ENCODE data around the gene TRIP6. TPM values are rescaled to one million over a fixed set of nuclear protein-coding genes. Genes with fewer than 3 reads are reported as not detected.
A peak's percentile ranks its signal among the peaks of the same experiment; 100 is the strongest.

TRIP6 gene
- total RNA-seq, 1 experiment from 2014 or later: 3.2 TPM

DNA sequence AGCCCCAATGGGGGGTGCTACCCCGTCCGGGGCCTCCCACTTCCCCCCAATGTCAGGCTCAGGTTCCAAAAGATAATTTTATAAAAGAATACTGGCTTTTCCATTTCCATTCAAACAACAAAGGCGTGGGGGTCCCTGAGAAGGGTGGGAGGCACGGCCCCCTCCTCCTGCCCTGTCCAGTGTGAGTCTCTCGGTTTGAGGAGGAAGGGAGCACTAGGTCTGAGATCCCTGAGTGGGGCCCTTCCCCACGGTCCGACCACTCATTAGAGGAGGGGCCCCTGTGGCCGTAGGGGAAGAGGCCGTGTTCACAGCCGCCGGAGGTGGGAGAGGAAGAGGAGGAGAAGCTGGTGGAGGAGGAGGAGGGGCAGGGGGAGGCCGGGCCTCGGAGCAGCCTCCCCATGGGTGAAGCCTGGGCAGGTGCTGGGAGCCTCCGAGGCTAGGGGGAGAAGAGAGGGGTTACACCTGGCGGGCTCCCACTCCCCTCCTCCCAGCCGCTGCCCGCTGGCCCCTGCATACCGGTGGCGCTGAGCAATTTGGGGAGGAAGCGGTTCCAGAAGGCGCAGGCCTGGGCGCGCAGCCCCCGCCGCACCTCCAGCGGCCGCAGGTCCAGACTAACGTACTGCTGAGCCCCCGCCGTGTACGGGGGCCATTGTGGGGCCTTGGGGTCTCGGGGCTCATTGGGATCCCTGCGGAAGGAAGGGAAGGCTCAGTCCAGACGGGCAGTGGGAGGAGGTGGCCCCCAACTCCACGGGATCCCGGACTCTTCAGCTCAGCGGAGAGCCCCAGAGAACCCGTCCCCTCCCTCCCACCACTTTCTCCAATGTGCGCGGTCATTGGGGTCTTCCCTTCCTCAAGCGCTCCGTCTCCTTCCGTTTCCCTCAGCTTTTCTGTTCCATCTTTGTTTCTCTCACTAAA lies 23.7 kb downstream of the TRIP6 start:
- peak overlapping the region; percentile 62 to 72 for H3K4me3 ChIP-seq (ENCODE audit: low read depth in 2 of 2, low read length in 2 of 2)
- H3K27me3 ChIP-seq (ENCODE audit: control insufficient read depth, insufficient read depth, low read length): no peaks in the 10 kb centered on the region
- in situ Hi-C loops (cut with HindIII; ENCODE audit: low pct_unique_long_range_greater_than_20kb, low sequenced_read_pairs) (no loop called here), intact Hi-C loops (cut with micrococcal nuclease; ENCODE audit: unreplicated experiment) (loop anchor here (5.0 kb wide), 1 partner anchor 391 kb away; no protein-coding TSS in a partner anchor)
- ChIA-PET CTCF (interaction anchor here (0.6 to 2.0 kb wide), 3 partner anchors 59 to 326 kb away, joined by 3 to 5 read pairs (median 3); partner anchors contain the start of gene PLOD3), POLR2A (interaction anchor here (0.6 kb wide), 2 partner anchors 69 to 211 kb away, joined by 6 to 8 read pairs; no protein-coding TSS in a partner anchor)
- peak overlapping the region; percentile 87 for H3K27ac ChIP-seq (ENCODE audit: low read length)
- DNase-seq (ENCODE audit: low read depth, low spot score) (no peak), ATAC-seq (no peak)
- peaks cover 42% of the 10 kb centered on the region for H3K4me1 ChIP-seq (ENCODE audit: control insufficient read depth, insufficient read depth, low read length)
- H3K9me3 ChIP-seq (ENCODE audit: control insufficient read depth, insufficient read depth, low read depth, low read length): no peaks in the 10 kb centered on the region
- BruUV-seq (replicated peaks): no TSS peak
- peaks cover 9% of the 10 kb centered on the region for H3K36me3 ChIP-seq (ENCODE audit: control insufficient read depth, insufficient read depth, low read length)
- TF ChIP-seq POLR2AphosphoS5 (IDR thresholded peaks at IDR 0.05; ENCODE audit: low read depth, low read length) (no peak), TCF7L2 (IDR thresholded peaks at IDR 0.05; ENCODE audit: low read depth, low read length) (no peak), SIN3A (IDR thresholded peaks at IDR 0.05; ENCODE audit: borderline replicate concordance, insufficient read depth, low read depth, low read length) (no peak)
- TF ChIP-seq, protein P1, sequence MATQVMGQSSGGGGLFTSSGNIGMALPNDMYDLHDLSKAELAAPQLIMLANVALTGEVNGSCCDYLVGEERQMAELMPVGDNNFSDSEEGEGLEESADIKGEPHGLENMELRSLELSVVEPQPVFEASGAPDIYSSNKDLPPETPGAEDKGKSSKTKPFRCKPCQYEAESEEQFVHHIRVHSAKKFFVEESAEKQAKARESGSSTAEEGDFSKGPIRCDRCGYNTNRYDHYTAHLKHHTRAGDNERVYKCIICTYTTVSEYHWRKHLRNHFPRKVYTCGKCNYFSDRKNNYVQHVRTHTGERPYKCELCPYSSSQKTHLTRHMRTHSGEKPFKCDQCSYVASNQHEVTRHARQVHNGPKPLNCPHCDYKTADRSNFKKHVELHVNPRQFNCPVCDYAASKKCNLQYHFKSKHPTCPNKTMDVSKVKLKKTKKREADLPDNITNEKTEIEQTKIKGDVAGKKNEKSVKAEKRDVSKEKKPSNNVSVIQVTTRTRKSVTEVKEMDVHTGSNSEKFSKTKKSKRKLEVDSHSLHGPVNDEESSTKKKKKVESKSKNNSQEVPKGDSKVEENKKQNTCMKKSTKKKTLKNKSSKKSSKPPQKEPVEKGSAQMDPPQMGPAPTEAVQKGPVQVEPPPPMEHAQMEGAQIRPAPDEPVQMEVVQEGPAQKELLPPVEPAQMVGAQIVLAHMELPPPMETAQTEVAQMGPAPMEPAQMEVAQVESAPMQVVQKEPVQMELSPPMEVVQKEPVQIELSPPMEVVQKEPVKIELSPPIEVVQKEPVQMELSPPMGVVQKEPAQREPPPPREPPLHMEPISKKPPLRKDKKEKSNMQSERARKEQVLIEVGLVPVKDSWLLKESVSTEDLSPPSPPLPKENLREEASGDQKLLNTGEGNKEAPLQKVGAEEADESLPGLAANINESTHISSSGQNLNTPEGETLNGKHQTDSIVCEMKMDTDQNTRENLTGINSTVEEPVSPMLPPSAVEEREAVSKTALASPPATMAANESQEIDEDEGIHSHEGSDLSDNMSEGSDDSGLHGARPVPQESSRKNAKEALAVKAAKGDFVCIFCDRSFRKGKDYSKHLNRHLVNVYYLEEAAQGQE (IDR thresholded peaks at IDR 0.05; ENCODE audit: insufficient read depth in 1 of 2, low read depth in 2 of 2, low read length in 1 of 2): no peak
- TF ChIP-seq, protein P2, sequence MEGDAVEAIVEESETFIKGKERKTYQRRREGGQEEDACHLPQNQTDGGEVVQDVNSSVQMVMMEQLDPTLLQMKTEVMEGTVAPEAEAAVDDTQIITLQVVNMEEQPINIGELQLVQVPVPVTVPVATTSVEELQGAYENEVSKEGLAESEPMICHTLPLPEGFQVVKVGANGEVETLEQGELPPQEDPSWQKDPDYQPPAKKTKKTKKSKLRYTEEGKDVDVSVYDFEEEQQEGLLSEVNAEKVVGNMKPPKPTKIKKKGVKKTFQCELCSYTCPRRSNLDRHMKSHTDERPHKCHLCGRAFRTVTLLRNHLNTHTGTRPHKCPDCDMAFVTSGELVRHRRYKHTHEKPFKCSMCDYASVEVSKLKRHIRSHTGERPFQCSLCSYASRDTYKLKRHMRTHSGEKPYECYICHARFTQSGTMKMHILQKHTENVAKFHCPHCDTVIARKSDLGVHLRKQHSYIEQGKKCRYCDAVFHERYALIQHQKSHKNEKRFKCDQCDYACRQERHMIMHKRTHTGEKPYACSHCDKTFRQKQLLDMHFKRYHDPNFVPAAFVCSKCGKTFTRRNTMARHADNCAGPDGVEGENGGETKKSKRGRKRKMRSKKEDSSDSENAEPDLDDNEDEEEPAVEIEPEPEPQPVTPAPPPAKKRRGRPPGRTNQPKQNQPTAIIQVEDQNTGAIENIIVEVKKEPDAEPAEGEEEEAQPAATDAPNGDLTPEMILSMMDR (IDR thresholded peaks at IDR 0.05): no peak

DNA sequence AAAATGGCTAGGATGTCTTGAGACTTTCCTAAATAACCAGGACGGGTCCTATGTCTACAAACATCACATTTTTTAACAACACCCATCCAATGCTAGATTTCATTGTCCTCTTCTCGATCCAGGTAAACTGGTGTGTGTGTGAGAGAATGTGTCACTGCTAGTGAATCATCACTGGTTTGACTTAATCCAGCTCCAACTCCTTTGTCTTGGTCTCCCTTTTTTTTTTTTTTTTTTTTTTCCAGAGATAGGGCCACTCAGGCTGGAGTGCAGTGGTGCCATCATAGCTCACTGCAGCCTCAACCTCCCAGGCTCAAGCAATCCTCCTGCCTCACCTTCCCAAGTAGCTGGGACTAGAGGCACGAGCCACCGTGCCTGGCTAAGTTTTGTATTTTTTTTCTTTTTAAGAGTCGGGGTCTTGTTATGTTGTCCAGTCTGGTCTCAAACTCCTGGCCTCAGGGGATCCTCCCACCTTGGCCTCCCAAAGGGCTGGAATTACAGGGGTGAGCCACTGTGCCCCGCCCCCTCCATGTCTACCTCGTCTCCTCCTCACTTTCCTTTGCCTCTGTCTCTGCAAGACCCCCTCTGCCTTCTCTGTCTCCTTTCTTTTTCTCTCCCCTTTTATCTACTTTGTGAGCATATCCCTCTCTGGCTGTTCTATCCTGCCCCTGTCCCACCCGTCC lies 24.5 kb downstream of the TRIP6 start:
- in situ Hi-C loops (cut with HindIII; ENCODE audit: low pct_unique_long_range_greater_than_20kb, low sequenced_read_pairs): no loop called here
- H3K9me3 ChIP-seq (ENCODE audit: control insufficient read depth, insufficient read depth, low read depth, low read length): no peaks in the 10 kb centered on the region
- H3K36me3 ChIP-seq (ENCODE audit: control insufficient read depth, insufficient read depth, low read length): peaks cover 9% of the 10 kb centered on the region
- intact Hi-C loops (cut with micrococcal nuclease; ENCODE audit: unreplicated experiment): loop anchor here (5.0 kb wide), 1 partner anchor 391 kb away; no protein-coding TSS in a partner anchor
- no TSS peak for BruUV-seq (replicated peaks)
- CTCF ChIA-PET: interaction anchor here (0.6 kb wide), 1 partner anchor 326 kb away, joined by 3 read pairs; the partner anchor contains the start of gene PLOD3
- TF ChIP-seq, protein P2 (IDR thresholded peaks at IDR 0.05): no peak
- no peak overlapping the region for H3K4me3 ChIP-seq (ENCODE audit: low read depth in 2 of 2, low read length in 2 of 2)
- POLR2A ChIA-PET: interaction anchor here (0.6 kb wide), 2 partner anchors 69 to 212 kb away, joined by 6 to 8 read pairs; no protein-coding TSS in a partner anchor
- H3K27me3 ChIP-seq (ENCODE audit: control insufficient read depth, insufficient read depth, low read length): no peaks in the 10 kb centered on the region; the same call in 1 of the 2 replicates
- ATAC-seq: no peak
- DNase-seq (ENCODE audit: low read depth, low spot score): no peak
- peaks cover 46% of the 10 kb centered on the region for H3K4me1 ChIP-seq (ENCODE audit: control insufficient read depth, insufficient read depth, low read length)
- no peak overlapping the region for H3K27ac ChIP-seq (ENCODE audit: low read length)

All from Panc1 (cell line).